NK-92 (cell line): ENCODE measurements around the gene CRABP2.

Source experiments
- DNase-seq: peaks from one replicate; lab custom pipeline; 2025; ENCODE audit not compliant: unreplicated experiment; lab: John Stamatoyannopoulos, UW

Gene CRABP2

GRCh38 chr1:156691665-156692440, 13.5 kb downstream of the CRABP2 start:
- DNase-seq: no peak

- DNase-seq: no peak
Measured at GRCh38 chr1:156691191-156691590, 14.2 kb downstream of the CRABP2 start.

- no peak for DNase-seq
Measured at GRCh38 chr1:156690675-156691036, 14.7 kb downstream of the CRABP2 start.

GRCh38 chr1:156689953-156690674, 15.3 kb downstream of the CRABP2 start:
- no peak for DNase-seq

GRCh38 chr1:156689035-156689952, 16.1 kb downstream of the CRABP2 start:
- DNase-seq: no peak

GRCh38 chr1:156684227-156684782, 21.1 kb downstream of the CRABP2 start:
- DNase-seq: no peak

GRCh38 chr1:156682166-156682890, 23.1 kb downstream of the CRABP2 start:
- no peak for DNase-seq

GRCh38 chr1:156681196-156681960, 24.0 kb downstream of the CRABP2 start:
- no peak for DNase-seq

- DNase-seq: no peak
Measured at GRCh38 chr1:156680056-156680455, 25.3 kb downstream of the CRABP2 start.

GRCh38 chr1:156677616-156678596, 27.5 kb downstream of the CRABP2 start:
- DNase-seq: no peak

- no peak for DNase-seq
Measured at GRCh38 chr1:156676820-156677615, 28.4 kb downstream of the CRABP2 start, which contains the start of gene NES. TSS of gene NES (minus strand) at chr1:156677407. CDS start at chr1:156677264, 143 bp downstream.

- no peak for DNase-seq
Measured at GRCh38 chr1:156676114-156676819, 29.1 kb downstream of the CRABP2 start.

GRCh38 chr1:156675210-156676113, 29.9 kb downstream of the CRABP2 start:
- DNase-seq: no peak

- DNase-seq: no peak
Measured at GRCh38 chr1:156673387-156674121, 31.8 kb downstream of the CRABP2 start.

- no peak for DNase-seq
Measured at GRCh38 chr1:156671804-156672203, 33.6 kb downstream of the CRABP2 start.
